Stomach smooth muscle (tissue), 2 donors: Measurements from ENCODE around the gene ITGB5.
"Not testable (repeated sequence)": the region's sequence is repeated elsewhere in the genome, so short reads cannot be mapped to it uniquely, and the experiment has no call there.

Experiments used
- H3K27ac ChIP-seq: one replicate; pipeline ENCODE4 v1.7.0; 2013; ENCODE audit warnings: mild to moderate bottlenecking, low read length, inconsistent platforms
- H3K27me3 ChIP-seq, 2 donors: one replicate each; pipeline ENCODE4 v1.7.0; 2013; ENCODE audit warnings: low read length in 2 of 2; ENCODE audit not compliant: insufficient read depth in 2 of 2, control insufficient read depth in 1 of 2
- H3K36me3 ChIP-seq, 2 donors: one replicate each; pipeline ENCODE4 v1.7.0; 2013; ENCODE audit warnings: low read length in 2 of 2; ENCODE audit not compliant: control insufficient read depth in 2 of 2, insufficient read depth in 2 of 2
- H3K4me1 ChIP-seq: one replicate; pipeline ENCODE4 v1.7.0; 2013; ENCODE audit warnings: low read length; ENCODE audit not compliant: control insufficient read depth, insufficient read depth
- H3K4me3 ChIP-seq, 2 donors: one replicate each; pipeline ENCODE4 v1.7.0; 2013; ENCODE audit warnings: low read length in 2 of 2
- H3K9ac ChIP-seq, 2 donors: one replicate each; pipeline ENCODE4 v1.7.0; 2013; ENCODE audit warnings: low read length in 2 of 2, mild to moderate bottlenecking in 1 of 2
- H3K9me3 ChIP-seq, 2 donors: one replicate each; pipeline ENCODE4 v1.7.0; 2013; ENCODE audit warnings: low read length in 2 of 2; ENCODE audit not compliant: control insufficient read depth in 2 of 2
- donor health status: healthy.
- donor health status: Pancreatic carcinoma.

Gene ITGB5

GRCh38 chr3:124799676-124800075 is 87.5 kb downstream of the ITGB5 start:
- H3K36me3 ChIP-seq: peaks cover 5 to 15% of the 10 kb centered on the region in 2 donors
- no peaks in the 10 kb centered on the region for H3K9me3 ChIP-seq
- H3K27me3 ChIP-seq: no peaks in the 10 kb centered on the region
- H3K4me1 ChIP-seq: peaks cover 19% of the 10 kb centered on the region
- H3K27ac ChIP-seq: peak overlapping the region; percentile 37
- H3K4me3 ChIP-seq: no peak overlapping the region
- no peak overlapping the region for H3K9ac ChIP-seq

- Histone ChIP-seq H3K4me1 (peaks cover 23% of the 10 kb centered on the region), H3K9me3 (no peaks in the 10 kb centered on the region), H3K36me3 (peaks cover 10 to 20% of the 10 kb centered on the region in 2 donors), H3K27me3 (no peaks in the 10 kb centered on the region), H3K4me3 (no peak overlapping the region), H3K27ac (no peak overlapping the region), H3K9ac (no peak overlapping the region)
Measured at GRCh38 chr3:124797426-124797945, 89.7 kb downstream of the ITGB5 start.

- Histone ChIP-seq H3K27me3 (no peaks in the 10 kb centered on the region), H3K9me3 (no peaks in the 10 kb centered on the region), H3K9ac (no peak overlapping the region), H3K36me3 (peaks cover 10 to 20% of the 10 kb centered on the region in 2 donors), H3K27ac (no peak overlapping the region), H3K4me1 (peaks cover 30% of the 10 kb centered on the region), H3K4me3 (no peak overlapping the region)
Measured at GRCh38 chr3:124796477-124796876, 90.7 kb downstream of the ITGB5 start.

- Histone ChIP-seq H3K9me3 (no peaks in the 10 kb centered on the region), H3K9ac (no peak overlapping the region), H3K27ac (peak overlapping the region; percentile 11), H3K27me3 (no peaks in the 10 kb centered on the region), H3K4me1 (peaks cover 17% of the 10 kb centered on the region), H3K36me3 (peaks cover 10 to 20% of the 10 kb centered on the region in 2 donors), H3K4me3 (no peak overlapping the region)
Measured at GRCh38 chr3:124793054-124793739, 94.0 kb downstream of the ITGB5 start.

- peaks cover 10 to 20% of the 10 kb centered on the region in 2 donors for H3K36me3 ChIP-seq
- no peak overlapping the region for H3K9ac ChIP-seq
- peak overlapping the region; percentile 62 for H3K27ac ChIP-seq
- H3K4me1 ChIP-seq: peaks cover 18% of the 10 kb centered on the region
- H3K4me3 ChIP-seq: no peak overlapping the region
- H3K27me3 ChIP-seq: no peaks in the 10 kb centered on the region
- no peaks in the 10 kb centered on the region for H3K9me3 ChIP-seq
Measured at GRCh38 chr3:124792341-124793040, 94.7 kb downstream of the ITGB5 start.

GRCh38 chr3:124791639-124792151 is 95.5 kb downstream of the ITGB5 start:
- H3K36me3 ChIP-seq: peaks cover 10 to 20% of the 10 kb centered on the region in 2 donors
- H3K27ac ChIP-seq: peak overlapping the region; percentile 62
- peaks cover 24% of the 10 kb centered on the region for H3K4me1 ChIP-seq
- no peaks in the 10 kb centered on the region for H3K9me3 ChIP-seq
- no peak overlapping the region for H3K9ac ChIP-seq
- peak overlapping the region in 1 of 2 donors; percentile 15 for H3K4me3 ChIP-seq
- H3K27me3 ChIP-seq: no peaks in the 10 kb centered on the region

GRCh38 chr3:124791142-124791541 is 96.0 kb downstream of the ITGB5 start:
- H3K4me1 ChIP-seq: peaks cover 29% of the 10 kb centered on the region
- H3K36me3 ChIP-seq: peaks cover 10 to 15% of the 10 kb centered on the region in 2 donors
- H3K4me3 ChIP-seq: no peak overlapping the region
- H3K9ac ChIP-seq: no peak overlapping the region
- H3K27ac ChIP-seq: peak overlapping the region; percentile 62
- no peaks in the 10 kb centered on the region for H3K9me3 ChIP-seq
- H3K27me3 ChIP-seq: no peaks in the 10 kb centered on the region

- not testable (repeated sequence) for H3K9ac ChIP-seq, H3K4me3 ChIP-seq, H3K27me3 ChIP-seq, H3K9me3 ChIP-seq, H3K27ac ChIP-seq
- peaks cover 33% of the 10 kb centered on the region for H3K4me1 ChIP-seq
- H3K36me3 ChIP-seq: peaks cover 5 to 10% of the 10 kb centered on the region in 2 donors
Measured at GRCh38 chr3:124789103-124789502, 98.1 kb downstream of the ITGB5 start.

GRCh38 chr3:124788254-124788745 is 98.9 kb downstream of the ITGB5 start:
- no peak overlapping the region for H3K9ac ChIP-seq
- H3K9me3 ChIP-seq: no peaks in the 10 kb centered on the region
- H3K4me3 ChIP-seq: no peak overlapping the region
- H3K36me3 ChIP-seq: peaks cover 0 to 4% of the 10 kb centered on the region in 2 donors
- peaks cover 33% of the 10 kb centered on the region for H3K4me1 ChIP-seq
- H3K27me3 ChIP-seq: no peaks in the 10 kb centered on the region
- H3K27ac ChIP-seq: no peak overlapping the region

- H3K9ac ChIP-seq: no peak overlapping the region
- H3K4me1 ChIP-seq: peaks cover 30% of the 10 kb centered on the region
- no peak overlapping the region for H3K4me3 ChIP-seq
- H3K27me3 ChIP-seq: no peaks in the 10 kb centered on the region
- H3K36me3 ChIP-seq: peaks cover 0 to 4% of the 10 kb centered on the region in 2 donors
- H3K27ac ChIP-seq: no peak overlapping the region
- H3K9me3 ChIP-seq: no peaks in the 10 kb centered on the region
Measured at GRCh38 chr3:124787476-124788195, 99.5 kb downstream of the ITGB5 start.
